DMS53 (cell line): ENCODE measurements around the gene SAPCD2.
A peak's percentile ranks its signal among the peaks of the same experiment; 100 is the strongest.

Source experiments
- DNase-seq: peaks from one replicate; lab custom pipeline; 2025; lab: John Stamatoyannopoulos, UW

SAPCD2 gene

DNA sequence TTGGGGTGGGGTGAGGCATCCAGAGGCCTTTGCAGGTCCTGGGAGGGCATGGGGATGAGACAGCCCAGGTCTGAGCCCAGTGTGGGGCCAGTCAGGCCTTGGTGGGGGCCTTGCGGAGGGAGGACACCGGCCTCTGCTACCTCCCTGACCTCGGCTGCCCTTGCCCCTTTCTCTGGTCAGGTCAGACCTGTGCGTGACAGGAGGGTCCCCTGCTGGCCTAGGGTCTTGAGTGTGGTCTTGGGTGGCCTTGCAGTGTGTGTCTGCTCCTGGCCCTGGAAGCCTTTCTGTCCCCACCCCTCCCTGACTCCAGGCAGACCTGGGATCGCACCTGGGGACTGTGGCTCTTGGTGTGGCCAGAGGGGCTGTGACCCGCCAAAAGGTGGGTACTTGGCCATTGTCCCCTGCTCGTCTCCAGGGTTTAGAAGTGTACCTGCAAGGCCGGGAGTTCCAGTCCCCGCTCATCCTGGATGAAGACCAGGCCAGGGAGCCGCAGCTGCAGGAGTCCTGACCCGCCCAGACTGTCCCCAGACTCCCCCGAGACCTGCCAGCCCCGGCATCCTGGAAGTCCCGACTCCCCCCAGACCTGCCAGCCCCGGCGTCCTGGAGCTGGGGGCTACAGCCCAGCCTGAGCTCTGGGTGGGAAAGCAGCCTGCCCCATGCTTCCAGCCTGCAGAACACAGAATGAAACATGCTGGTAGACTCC lies 12.0 kb upstream of the SAPCD2 start:
- no peak for DNase-seq

DNA sequence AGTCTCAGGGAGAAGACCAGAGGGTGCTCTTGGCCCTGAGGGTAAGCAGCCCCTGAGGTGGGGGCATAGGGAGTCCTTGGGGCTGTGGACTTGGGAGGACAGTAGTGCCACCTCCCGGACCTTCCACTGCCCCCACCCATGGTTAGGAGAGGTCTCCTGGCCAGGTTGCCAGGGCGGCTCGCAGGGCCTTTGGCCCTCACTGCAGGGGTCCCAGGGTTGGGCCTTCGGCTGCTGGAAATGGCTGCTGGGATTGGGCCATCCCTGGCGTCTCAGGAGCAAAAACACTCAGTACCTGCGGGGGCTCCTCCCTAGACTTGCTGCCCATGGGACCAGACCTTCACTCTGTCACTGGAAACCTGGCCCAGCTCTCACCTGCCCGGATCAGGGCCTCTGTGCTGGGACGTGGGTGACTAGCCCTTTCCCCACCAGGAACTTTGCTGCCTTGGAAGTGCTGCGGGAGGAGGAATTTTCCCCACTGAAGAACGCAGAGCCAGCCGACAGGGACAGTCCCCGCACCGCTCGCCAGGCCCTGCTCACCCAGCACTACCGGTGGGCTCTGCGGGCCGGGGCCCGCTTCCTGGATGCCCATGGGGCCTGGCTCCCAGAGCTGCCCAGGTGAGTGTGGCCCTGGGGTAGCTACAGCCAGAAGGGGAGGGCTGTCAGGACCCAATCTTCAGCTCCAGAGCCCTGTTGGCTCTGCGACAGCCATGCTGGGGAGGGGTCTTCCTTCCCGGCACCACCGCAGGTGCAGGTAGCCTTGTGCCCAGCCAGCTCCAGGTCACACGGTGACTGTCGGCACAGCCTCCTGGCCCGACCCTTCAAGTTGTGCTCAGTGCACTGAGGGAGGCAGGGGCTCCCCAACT lies 10.1 kb upstream of the SAPCD2 start:
- no peak for DNase-seq

DNA sequence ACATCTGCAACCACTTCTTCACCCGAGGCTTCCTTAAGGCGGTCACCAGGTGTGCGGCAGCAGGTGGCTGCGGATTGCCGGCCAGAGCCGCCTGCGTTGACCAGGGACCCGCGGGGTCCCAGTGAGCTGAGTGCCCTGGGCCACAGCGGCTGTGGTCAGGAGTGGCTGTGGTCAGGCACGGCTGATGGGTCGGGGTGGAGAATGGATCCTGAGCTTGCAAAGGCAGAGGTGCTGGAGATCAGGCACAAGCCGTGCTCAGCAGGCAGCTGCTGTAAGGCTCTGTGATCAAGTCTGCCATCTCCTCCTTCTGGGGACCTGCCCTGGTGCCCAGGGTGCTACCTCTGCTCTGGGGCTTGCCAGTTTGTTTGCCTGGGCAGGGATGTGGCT lies 9.0 kb upstream of the SAPCD2 start:
- DNase-seq = no peak

DNA sequence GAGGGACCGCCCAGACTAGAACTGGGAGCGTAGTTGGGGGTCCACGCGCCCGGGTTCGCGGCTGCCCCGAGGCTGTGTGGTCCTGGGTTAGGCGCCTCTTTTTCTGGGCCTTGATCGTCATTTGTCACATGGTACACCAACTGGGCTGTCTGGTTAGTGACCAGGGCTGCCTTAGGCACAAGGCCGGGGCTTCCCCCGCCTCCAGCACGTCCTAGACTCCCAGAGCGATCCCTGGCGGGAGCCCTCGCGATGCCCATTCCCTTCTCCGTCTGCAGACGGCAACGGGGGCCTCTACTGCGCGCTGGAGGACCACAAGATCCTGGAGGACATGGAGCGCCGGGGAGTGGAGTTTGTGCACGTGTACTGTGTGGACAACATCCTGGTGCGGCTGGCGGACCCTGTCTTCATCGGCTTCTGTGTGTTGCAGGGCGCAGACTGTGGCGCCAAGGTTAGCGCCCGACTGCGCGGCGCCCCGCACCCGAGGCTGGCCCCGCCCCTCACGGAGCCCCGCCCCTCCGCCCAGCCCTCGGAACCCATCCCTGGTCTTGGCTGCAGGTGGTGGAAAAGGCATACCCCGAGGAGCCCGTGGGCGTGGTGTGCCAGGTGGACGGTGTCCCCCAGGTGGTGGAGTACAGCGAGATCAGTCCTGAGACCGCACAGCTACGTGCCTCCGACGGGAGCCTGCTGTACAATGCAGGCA lies 8.5 kb upstream of the SAPCD2 start:
- peak; percentile 90 for DNase-seq

DNA sequence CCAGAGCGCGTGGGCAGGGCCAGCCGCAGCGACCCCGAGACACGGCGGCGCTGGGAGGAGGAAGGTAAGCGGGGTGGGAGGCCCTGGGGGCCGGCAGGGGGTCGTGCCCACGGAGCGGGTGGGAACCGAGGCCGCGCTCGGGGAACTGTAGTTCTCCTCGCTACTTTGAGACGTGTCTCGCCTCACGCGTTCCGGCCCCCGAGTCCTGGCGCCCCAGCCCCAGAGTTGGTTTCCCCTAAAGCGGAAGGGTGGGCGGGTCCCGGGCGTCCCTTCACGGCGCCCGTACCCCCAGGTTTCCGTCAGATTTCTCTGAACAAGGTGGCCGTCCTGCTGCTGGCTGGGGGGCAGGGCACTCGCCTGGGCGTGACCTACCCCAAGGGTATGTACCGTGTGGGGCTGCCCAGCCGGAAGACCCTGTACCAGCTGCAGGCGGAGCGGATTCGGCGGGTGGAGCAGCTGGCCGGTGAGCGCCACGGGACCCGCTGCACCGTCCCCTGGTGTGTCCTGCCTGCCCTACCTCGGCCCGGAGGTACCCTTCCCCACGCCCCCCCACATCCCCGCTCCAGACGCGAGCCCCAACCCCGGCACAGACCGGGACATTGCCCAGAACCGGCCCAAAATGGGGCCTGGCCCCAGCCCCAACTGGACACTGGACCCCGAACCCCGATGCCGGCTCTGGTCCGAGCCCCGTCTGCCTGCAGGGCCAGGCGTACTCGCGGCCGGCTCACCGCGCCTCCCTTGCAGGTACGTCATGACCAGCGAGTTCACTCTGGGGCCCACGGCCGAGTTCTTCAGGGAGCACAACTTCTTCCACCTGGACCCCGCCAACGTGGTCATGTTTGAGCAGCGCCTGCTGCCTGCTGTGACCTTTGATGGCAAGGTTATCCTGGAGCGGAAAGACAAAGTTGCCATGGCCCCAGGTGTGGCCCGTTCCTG lies 7.7 kb upstream of the SAPCD2 start:
- DNase-seq = peak; percentile 75

DNA sequence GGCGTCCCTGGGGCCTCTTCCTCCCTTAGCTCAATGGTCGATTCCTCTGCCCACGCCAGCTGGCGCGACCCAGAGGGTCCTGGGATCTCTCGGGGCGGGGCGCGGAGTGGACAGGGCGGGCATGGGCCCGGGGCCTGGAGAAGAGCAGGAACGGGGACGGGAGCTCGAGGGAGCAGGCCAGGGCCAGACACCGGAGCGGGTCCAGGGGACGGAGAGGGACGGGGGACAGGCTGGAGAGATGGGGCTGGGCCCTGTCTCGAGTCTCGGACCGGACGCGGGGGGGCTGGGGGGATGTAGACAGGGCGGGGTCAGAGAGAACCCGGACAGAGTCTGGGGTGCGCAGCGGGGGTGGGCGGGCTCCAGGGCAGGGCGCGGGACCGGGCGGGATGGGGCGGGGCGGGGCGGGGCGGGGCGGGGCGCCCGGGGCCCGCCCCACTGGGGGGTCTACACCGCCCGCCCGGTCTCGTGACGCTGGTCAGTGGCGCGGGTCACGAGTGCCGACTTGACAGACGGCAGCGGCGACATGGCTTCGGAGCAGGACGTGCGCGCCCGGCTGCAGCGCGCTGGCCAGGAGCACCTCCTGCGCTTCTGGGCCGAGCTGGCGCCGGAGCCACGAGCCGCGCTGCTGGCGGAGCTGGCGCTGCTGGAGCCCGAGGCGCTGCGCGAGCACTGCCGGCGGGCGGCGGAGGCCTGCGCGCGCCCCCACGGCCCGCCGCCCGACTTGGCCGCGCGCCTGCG lies 6.8 kb upstream of the SAPCD2 start, which contains the start of gene UAP1L1:
TSS of gene UAP1L1 (plus strand) at position 508 of the 738 bp plus-strand sequence. CDS start at position 524, 16 bp downstream.
- DNase-seq = peak; percentile 80

DNA sequence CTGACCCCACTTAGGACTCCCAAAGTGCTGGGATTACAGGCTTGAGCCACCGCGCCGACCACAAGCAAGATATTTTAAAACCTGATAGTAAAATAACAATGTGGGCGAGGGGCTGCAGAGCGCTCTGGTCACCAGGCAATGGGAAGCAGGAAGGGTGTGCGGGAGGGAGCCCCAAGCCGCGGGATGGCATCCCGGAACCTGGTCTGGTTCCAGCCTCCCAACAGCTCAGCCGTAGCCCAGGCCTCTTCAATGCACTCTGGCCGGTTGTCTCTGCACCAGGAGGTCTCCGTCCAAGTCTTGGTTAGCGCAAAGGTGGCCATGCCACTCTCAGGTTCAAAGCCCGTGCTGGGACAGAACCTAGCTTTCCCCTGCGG lies 6.3 kb upstream of the SAPCD2 start:
- no peak for DNase-seq

DNA sequence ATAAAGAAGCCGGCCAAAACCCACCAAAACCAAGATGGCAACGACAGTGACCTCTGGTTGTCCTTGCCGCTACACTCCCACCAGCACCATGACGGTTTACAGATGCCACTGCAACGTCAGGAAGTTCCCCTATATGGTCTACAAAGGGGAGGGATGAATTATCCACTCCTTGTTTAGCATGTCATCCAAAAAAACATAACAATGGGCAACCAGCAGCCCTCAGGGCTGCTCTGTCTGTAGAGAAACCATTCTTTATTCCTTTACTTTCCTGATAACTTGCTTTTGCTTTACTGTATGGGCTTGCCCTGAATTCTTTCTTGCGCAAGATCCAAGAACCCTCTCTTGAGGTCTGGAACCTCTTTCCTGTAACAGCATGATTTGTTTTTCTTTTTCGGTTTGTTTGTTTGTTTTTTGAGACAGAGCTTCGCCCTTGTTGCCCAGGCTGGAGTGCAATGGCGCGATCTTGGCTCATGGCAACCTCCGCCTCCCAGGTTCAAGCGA lies 5.0 kb upstream of the SAPCD2 start:
- DNase-seq = no peak

DNA sequence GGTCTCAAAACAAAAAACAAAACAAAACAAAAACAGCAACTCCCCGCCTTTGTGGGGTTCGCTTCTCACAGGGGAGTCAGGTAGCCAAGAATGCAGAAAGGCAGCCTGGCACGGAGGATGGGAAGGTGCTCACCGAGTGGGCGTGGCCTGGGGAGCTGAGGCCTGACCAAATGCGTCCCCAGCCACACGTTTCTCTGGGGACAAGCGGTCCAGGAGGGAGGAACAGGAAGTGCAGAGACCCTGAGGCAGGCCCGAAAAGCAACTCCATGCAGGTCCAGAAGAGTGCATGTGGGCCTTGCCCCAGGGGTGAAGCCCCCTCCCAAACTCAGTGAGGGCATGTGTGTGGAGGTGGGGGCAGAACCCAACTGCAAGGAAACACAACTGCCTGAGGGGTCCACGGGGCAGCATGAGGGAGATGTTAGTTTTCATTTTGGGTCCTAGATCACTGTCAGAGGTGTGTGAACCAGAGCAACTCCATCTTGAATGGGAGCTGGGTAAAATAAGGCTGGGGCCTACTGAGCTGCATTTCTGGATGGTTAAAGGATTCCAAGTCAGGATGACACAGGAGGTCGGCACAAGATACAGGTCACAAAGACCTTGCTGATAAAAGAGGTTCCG lies 4.4 kb upstream of the SAPCD2 start:
- no peak for DNase-seq

DNA sequence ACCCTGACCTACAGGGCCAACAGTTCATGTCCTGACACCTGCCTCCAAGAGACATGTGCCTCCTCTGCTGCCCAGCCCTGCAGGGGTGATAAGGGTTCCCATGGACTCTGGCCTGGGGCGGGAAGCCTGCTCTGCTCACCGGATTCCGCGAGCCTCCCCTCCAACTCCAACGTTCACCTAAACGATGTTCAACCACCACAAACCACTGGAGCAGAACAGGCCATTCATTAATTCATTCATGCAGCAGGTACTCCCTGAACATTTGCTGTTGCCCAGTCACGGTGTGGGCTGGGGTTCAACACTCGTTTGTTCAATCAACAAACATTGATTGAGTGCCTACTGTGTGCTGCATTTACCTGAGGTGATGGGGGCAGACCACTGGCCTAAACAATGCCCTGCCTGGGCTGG lies 3.6 kb upstream of the SAPCD2 start:
- DNase-seq = no peak

DNA sequence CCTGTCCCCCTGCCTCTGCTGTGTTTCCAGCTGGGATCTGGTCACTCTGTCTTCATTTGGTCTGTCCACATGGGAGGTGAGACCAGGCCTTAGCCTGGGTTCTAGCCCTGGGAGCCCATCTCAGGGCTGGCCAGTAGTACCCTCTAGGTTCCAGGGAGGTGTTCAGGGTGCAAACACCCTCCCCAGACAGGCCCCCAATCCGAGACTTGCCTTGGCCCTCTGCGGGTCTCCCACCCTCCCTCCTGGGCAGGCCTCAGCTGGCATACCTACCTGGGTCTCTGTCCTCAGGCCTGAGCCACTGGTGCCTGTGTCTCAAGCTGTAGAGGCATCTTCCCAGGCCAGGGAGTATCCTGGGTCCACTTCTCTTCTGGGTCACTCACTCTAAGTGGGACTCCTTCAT lies 925 bp upstream of the SAPCD2 start:
- DNase-seq = no peak

DNA sequence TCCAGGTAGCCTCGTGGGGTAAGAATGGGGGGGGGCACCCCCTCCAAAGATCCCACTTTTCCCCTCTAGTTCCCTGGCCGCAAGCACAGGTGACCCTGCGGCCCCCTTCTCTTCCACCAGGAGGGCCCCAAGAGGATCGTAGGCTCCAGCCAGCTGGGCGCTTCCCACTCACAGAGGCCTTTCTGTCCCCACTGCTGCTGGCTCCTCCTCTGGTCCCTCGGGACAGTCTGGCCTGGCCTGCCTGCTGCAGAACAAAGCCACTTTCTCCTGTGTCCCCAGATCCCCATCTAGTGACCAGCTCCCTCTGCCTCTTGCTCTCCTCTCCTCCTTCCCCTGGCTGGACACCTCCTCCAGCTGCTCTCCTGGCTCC lies 534 bp upstream of the SAPCD2 start:
- DNase-seq = peak; percentile 84

DNA sequence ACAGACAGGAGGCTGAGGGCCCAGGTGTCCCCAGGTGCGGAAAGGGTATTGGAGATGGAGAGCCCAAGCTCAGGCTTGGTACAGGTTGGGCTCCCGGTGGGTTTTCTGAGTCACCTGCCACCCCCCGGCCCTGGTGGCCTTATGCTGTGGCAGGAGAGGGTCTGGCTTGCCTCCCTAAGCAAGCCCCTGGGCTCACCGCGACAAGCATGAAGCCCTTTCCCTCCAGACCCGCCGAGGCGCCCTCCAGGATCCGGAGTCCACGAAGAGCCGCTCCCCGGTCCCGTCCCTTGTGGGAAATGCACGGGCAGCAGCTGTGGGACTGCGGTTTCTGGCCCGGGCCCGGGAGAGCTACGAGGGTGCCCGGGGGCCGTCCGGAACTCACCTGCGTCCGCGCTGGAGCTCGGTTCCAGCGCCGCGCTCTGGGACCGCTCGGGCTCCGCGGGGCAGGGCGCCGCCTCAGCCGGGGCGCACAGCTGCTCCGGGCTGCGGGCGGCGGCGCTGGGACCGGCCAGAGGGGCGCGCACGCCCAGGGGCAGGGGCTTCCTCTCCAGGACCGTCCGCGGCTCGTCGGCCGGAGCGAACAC lies 757 bp downstream of the SAPCD2 start:
- peak; percentile 67 for DNase-seq

DNA sequence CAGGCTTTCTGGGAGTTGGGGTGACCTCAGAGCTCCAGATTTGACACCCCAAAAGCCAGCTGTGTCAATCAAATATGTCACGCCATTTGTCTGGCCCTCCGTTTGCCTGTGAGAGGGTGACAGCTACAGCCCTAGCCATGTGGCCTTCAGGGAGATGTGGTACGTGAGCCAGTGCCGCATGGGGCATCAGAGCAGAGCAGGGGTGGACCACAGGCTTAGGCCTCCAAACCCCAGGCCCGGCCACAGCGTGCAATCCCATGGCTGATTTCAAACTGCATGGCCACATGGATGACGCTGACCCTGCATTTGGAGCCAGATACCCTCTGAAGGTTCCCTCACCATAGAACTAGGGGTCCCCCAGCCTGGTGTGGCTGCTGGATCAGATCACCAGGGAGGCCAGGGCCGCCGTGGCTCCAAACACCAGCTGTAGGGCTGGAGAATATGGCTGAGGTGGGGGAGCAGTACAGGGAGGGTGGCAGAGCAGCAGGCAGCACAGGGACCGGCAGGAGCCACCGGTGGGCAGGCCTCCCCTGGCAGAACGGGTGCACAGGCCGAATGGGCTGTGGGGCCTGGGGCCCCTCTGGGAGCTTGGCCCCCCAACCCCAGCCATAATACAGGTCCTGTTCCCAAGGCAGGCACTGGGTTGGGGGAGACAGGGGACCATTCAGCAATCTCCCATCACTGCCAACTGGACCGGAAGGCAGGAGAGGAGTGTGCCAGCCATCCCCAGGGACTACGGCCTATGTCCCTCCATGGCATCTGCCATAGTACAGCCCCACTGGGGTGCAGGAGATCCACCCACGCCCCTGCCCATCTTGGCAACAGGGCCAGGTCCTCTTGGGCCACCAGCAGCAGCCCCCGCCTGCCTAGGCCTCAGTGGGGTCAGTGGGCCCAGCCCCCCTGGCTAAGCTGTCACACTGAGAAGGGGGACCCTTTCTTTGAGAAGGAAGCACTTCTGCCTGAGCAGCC lies 1.5 kb downstream of the SAPCD2 start:
- peak; percentile 56 for DNase-seq

DNA sequence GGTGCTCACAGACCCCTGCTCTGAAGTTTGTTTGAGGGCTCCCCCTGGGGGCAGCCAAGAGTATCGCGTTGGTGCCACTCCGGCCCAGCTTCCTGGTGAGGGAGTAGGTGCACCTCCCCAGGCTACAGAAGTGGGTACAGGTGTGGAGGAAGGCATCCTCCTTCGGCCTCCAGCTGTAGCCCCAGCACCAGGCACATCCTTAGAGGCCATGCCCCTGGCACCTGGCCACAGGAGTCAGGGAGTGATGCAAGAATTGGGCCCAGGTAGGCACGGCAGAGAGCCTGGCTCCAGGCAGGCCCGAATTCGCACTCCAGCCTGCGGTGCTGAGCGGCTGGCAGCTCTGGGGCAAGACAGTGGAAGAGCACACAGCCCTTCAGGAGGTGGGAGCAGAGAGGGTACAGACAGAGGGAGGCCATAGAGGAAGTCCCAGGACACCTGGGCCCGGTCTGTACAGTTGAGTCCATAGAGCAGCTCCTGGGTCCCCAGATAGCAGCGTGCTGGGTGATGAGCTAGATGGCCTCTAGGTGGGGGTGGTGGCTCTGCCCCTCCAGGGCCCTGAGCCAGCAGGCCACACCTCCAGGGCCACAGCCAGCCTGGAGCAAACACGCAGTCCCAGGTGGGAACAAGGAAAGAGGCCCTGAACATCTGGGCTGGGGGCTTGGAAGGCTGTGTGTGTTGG lies 2.4 kb downstream of the SAPCD2 start:
- peak; percentile 94 for DNase-seq

DNA sequence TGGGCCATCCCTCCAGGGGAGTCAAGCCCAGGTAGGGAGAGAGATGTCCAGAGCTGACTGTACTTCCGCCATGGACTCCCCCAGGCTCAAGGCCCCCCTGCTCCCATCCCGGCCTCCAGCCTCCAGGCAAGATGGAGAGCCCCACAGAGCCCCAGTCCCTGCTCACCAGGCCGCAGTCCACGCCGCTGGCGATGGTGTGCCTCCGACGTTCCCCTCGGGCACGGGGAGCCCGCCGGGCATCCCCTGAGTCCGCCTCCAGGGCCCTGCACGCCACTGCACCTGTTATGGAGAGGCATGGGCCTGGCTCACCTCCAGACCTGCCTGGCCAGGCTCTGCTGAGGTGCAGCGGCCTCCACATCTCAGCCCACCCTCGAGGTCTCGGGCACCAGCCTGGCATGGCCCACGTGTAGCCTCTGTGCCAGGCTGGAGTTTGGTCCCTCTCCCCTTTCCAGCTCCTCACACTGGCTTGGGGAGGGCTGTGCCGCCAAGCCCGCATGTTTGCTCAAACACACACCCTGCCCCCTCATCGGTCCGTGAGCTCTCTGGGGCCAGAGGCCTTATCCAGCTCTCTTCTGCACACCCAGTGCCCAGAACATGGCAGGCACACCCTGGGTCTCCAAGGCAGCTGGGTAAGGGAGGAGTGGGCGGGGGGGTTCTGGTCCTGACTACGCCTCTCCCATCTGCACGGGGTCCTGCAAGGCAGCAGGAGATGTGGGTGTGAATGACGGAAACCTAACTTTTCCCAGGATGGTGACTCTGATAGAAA lies 4.1 kb downstream of the SAPCD2 start:
- DNase-seq = no peak

DNA sequence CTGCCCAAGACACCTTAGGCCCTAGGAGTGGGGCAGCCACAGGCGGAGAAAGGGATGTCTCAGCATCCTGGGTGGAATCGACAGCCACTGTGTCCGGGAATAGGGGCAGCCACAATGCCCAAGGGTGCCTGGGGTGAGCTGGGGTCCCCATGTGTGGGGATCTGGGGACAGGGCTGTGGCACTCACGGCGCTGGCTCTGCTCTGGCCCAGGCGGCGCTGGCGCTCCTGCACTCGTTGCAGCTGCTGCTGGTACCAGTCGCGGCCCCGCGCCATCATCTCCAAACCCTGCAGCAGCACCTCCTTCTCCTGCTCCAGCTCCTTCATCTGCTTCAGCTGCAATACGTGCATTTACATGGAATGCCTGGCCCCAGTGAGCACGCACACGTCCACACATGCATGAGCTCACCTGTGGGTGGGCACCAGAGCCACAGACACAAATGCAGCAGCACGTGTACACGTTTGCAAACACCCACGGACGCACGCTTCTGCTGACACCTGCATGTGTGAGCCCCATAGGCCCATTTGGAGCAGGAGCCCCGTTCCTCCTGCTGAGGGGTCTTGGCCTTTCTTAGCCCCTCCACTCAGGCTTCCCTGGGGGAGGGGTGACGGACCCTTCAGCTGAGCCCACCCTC lies 4.9 kb downstream of the SAPCD2 start:
- DNase-seq = no peak
